Activated CD4-positive, CD25-positive, alpha-beta regulatory T cell (primary cell): ENCODE data around the gene IGDCC3.
"Not testable (repeated sequence)": the region's sequence is repeated elsewhere in the genome, so short reads cannot be mapped to it uniquely, and the experiment has no call there.

Experiments used
- DNase-seq, 4 experiments: peaks; one replicate each; lab custom pipeline; 2025; lab: John Stamatoyannopoulos, UW

IGDCC3 gene

DNA sequence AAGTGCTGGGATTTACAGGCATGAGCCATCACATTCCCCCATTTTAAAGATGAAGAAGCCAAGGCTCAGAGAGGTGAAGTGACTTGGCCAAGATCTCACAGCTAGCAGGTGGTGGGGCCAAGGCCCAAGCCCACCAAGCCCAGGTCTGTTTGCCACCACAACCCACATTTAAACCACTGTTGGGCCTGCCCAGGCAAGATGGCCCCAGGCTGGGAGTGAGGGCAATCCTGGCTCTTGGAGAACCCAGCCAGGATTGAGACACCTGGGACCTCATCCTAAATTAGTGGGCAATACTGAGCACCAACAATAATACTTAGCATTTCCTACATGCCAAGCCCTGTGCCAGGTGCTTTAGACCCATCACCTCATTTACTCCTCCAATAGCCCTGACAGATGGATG, 6.9 kb downstream of the IGDCC3 start:
- DNase-seq, result no peak

GRCh38 chr15:65369651-65370050, 8.2 kb downstream of the IGDCC3 start:
- DNase-seq, result no peak

GRCh38 chr15:65369212-65369547, 8.6 kb downstream of the IGDCC3 start:
- DNase-seq, result no peak

DNA sequence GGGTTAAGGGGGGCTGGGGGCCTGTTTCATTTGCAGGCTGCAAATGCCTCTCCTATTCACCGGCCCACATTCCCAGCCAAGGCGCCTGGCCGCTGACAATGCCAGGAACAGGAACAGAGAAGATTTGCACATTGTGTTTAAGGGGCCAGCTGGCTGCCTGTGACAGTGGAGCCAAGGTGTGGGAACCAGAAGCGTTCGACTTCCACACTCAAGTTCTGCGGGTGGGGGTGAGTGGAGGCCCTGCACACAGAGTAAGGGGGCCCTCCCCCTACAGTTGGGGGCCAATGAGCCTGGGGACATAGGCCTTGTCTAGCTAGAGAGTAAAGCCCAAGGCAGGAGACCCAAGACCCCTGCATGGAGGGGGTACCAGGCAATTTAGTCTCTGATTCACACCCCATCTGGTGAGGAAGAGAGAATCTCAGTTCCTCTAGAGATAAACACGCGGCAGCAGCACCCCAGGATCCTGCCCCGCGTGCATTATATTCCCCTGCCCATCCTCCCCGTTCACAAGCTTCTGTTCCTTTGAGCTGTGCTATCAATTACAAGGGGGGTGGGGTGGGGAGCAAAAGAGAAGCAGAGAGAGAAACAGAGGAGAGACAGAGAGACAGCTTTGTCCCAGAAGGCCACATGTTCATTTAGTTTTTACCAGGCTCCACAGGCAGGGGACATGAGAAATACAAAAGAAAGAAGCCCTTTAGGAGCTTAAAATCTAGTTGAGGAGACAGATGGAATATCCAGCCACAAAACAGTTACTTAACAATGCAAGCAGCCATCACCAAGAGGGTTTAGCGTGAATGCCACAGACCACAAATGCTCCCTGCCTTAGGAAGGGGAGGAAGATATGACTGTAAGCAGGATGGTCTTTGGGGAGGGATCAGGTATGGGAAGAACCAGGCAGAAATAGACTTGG, 9.2 kb downstream of the IGDCC3 start:
- DNase-seq, result no peak

DNA sequence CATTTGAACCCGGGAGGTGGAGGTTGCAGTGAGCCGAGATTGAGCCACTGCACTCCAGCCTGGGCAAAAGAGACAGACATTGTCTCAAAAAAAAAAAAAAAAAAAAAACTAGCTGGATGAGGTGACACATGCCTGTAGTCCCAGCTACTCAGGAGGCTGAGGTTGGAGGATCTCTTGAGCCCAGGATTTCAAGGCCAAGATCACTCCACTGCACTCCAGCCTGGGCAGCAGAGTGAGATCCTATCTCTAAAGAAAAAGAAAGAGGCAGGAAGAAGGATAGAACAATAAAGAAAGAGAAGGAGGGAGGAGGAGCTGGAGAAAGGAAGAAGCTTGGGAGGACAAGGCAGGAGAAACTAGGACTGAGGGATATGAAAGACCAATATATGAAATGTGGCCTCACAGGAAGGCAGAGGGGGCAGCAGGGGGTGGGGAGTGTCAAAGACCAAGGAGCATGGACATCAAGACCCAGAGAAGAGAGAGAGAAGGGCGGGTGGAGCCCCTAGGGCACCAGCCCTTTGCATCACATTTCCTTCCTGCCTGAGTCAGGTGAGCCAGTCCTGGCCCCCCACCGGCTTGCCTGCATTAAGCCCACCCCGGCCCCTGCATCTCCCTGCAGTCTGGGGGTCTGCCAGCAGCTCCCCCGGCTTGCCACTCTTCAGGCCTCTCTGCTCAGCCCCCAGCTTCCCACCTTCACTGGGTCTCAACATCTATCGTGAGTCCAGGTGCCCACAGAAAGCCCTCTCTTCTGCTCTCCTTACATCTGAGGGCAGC, 11.5 kb downstream of the IGDCC3 start:
- no peak for DNase-seq

DNA sequence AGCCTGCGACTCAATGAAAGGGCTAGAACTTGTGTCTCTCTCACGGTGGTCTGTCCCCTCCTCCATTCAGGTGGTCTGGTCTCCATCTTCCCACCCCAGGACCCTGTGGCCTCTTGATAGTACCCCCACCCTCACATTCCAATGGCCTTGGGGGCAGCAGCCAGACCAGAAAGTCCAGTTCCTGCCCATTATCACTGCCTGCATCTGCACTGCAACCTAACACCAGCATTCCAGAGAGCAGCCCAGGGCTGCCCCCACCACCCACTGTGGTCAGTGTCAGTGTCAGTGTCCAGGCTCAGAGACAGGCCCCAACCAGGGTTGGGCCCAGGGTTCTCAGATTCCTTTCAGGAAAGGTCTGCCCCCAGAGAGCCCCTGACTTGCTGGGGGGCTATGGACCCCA, 12.6 kb downstream of the IGDCC3 start:
- no peak for DNase-seq

- no peak for DNase-seq
These were observed 14.0 kb downstream of the IGDCC3 start for GRCh38 chr15:65363766-65364165.

GRCh38 chr15:65363306-65363705, 14.5 kb downstream of the IGDCC3 start:
- no peak for DNase-seq

GRCh38 chr15:65362491-65362890, 15.3 kb downstream of the IGDCC3 start:
- DNase-seq, result no peak

DNA sequence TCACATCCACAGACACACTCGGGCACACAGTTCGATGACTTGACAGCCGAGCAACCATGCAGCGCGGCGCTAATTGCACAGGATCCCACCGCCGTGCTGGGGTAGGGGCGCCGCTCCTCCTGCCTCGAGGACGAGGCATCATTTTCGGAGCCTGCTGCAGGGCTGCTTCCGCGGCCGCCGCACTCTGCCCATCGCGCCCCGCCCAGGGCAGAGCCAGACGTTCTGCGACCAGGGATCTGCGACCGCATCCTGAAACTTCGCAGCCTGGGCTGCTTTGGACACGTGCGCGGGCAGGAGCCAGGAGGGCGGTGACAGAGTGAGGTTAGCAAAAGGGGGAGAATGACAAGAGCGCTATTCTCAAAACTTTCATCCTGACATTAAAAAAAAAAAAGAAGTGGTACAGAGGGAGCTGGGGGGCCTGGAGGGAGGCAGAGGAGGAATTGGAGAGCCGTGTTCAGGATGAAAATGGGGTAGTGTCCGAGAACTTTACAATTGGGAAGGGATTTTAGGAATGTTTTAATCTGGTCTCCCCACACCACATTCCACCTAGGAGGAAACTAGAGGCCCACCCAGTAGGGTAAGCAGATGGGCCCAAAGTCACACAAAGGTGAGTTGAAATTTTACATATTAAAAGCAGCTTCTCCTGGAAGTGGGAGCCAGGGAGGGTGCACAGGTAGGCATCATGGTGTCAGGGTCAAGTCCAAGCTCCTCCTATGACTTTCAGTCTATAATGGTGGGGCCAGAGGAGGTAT, 15.9 kb downstream of the IGDCC3 start:
- no peak for DNase-seq

DNA sequence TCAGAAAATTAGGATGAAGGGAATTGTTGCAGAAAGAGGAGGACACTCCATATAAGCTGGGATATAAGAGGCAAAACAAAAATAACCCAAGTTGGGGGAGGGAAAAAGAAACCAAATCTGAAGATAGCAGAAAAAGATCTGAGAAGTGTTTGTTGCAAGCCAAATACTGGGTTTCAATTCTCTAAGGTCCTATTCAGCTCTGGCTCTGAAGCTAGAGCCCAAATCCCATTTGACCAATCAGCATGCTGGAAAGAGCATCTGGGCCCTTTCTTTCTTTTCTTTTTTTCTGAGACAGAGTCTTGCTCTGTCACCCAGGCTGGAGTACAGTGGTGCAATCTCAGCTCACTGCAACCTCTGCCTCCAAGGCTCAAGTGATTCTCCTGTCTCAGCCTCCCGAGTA, 17.3 kb downstream of the IGDCC3 start:
- DNase-seq, result no peak

DNA sequence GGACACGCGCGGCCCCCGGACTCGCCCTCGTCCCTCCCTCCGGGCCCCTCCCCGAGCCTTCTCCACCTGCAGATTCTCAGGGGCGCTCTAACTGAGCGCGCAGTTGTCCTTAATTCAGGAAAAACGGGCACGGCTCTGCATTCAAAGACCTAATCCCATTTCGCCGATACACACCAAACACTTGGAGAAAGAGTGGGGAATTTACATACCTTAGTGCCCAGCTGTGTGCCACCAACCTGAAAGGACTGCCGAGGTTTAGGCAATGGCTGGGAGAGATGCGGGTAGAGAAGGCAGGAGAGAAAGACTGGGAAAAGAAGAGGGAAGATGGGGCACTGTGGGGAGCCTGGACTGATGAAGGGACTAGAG, 21.8 kb downstream of the IGDCC3 start:
- no peak for DNase-seq

DNA sequence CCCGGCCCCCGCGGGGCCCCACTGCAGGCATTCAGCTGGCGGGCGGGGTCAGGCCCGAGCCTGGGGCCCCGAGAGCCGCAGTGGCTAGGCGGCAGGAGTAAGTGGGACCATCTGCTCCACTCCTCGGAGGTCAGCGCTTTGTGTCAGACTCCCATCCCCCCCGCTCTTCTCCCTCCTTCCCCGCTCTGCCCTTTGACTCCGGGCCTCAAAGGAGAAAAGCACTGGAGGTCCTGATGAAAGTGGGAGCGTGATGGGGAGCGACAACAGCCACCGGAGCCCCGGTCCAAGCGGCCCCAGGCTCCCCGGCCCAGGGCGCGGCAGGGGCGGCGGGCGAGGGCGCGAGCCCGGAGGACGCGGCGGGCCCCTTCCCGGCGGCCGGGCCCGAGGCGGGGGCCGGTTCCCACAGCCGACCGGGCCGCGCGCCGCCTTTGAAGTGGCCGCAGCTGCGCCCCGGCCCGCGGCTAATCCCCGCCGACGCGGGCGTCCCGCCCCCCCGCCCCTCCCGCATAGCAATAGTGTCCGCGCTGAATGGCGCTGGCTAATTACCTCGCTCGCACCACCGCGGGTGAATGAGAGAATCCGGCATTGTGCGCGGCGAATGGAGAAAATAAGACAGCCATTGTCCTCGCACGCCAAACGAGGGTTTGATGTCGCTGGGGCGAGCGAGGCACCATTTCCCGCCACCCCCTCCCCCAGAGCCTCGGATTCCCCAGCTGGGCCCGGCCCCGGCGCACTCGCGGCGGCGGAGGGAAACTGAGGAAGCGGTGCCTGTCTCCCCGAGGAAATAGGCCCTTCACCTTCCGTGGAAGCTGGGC, 22.4 kb downstream of the IGDCC3 start:
- DNase-seq, result no peak

GRCh38 chr15:65354835-65355172, 23.0 kb downstream of the IGDCC3 start:
- DNase-seq, result no peak

DNA sequence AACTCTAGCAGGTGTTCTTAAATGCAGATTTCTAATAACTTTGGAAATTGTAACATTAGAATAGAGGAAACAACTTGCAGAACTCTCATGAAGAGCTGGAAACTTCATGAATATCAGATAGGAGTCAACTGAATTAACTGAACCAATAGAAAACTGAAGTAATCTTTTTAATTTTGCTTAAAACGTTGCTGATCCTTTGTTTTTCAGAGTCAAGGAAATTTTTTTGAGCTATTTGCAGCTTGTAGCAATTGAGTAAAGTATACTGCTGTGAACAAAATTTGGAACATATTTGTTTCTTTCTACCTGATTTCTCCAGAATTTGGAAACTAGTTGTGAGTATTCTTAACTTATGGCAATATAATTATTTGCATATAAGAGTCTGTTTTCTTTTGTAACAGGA, 25.8 kb downstream of the IGDCC3 start:
- not testable (repeated sequence) for DNase-seq

GRCh38 chr15:65349338-65349737, 28.5 kb downstream of the IGDCC3 start:
- no peak for DNase-seq

DNA sequence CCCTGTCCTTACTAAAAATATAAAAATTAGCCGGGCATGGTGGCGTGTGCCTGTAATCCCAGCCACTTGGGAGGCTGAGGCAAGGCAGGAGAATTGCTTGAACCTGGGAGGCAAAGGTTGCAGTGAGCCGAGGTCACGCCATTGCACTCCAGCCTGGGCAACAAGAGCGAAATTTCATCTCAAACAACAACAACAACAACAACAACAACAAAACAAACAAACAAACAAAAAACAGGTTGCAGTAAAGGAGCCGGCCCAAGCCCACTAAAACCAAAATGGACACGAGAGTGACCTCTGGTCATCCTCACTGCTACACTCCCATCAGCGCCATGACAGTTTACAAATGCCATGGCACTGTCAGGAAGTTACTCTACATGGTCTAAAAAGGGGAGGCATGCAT, 30.0 kb downstream of the IGDCC3 start:
- not testable (repeated sequence) for DNase-seq

DNA sequence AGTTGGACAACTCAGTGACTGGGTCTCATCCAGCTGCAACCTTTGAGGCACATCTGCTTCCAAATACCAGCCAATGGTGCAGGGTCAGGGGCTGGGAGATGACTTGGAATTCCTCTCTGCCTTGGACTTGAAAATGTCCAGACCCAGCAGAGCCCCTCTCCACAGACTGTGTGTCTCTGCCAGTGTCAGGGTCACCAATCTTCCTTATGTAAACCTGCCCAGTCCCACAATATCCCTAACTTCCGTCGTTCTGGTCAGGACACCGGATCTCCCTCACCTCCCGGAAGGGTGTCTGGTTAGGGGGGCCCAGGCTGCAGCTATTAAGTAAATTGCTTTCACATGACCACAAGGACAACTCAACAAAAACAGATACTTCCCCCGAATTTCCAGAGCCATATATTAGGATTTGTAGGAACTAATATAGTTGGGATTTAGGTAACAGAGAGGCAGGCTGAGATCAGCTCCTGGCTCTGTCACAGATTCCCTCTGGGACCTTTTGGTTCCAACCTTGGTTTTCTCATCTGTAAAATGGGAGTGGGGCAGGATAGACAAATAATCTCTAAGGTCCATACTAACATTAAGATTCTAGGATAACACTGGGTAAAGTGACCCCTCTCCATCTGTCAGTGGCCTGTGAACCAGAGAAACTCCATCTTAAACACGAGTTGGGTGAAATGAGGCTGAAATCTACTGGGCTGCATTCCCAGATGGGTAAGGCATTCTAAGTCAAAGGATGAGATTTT, 30.8 kb downstream of the IGDCC3 start:
- no peak for DNase-seq

- no peak for DNase-seq
These were observed 32.9 kb downstream of the IGDCC3 start for GRCh38 chr15:65344914-65345275.

DNA sequence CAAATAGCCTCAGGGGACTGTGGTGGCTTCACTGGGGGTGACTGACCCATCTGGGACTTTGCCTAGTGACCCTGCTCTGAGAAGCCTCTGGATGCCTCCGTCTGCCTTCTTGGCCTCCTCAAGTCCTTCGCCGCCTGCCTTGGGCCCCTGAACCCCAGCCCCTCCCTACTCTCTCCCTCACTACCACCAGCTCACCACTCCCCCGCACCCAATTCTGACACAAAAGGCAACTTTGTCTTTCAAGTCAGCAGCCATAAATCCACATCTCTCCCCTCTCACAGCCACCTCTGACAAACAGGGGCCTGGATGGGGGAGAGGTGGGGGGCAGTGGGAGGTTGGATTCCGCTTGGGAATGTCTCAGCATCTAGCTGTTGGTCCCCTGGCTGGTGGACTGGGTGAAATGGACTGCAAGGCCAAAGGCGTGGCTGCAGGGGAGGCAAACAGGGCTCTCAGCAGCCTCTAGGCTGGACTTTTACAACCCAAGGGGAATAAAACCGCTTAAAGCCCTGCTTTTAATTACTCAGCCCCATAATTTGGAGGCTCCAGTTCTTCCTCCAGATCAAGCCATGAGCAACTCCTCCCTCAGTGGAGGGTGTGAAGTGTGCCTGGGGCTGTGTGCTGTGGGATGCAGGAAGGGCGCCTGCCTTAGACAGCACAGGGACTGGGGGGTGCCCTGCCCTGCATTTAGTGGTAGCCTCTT, 33.4 kb downstream of the IGDCC3 start:
- DNase-seq, result no peak
